ENCODE data around the gene UTS2B.
"Not testable (repeated sequence)": the region's sequence is repeated elsewhere in the genome, so short reads cannot be mapped to it uniquely, and the experiment has no call there.

Gene UTS2B

DNA sequence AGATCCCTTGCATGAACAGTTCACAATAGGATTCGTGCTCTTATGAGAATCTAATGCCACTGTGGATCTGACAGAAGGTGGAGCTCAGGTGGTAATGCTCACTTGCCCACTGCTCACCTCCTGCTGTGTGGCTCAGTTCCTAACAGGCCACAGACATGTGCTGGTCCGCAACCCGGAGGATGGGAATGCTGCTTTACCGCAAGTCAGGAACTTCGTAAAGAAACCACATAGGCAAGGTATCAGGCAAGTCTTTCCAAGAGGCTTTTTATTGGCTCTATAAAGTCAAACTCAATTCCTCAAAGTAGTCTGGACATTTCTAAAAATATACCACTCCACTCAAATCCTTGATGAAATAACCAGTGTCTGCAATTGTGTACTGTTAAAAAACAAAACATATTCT is 75.2 kb downstream of the UTS2B start:
- DNase-seq (ENCODE audit: low read depth in 1 of 2, low spot score in 1 of 2) = no peak
- no peak for TF ChIP-seq JUND (IDR thresholded peaks at IDR 0.05; ENCODE audit: low read depth)
- in situ Hi-C loops (cut with HindIII; ENCODE audit: low pct_unique_long_range_greater_than_20kb, low sequenced_read_pairs) = no loop called here

DNA sequence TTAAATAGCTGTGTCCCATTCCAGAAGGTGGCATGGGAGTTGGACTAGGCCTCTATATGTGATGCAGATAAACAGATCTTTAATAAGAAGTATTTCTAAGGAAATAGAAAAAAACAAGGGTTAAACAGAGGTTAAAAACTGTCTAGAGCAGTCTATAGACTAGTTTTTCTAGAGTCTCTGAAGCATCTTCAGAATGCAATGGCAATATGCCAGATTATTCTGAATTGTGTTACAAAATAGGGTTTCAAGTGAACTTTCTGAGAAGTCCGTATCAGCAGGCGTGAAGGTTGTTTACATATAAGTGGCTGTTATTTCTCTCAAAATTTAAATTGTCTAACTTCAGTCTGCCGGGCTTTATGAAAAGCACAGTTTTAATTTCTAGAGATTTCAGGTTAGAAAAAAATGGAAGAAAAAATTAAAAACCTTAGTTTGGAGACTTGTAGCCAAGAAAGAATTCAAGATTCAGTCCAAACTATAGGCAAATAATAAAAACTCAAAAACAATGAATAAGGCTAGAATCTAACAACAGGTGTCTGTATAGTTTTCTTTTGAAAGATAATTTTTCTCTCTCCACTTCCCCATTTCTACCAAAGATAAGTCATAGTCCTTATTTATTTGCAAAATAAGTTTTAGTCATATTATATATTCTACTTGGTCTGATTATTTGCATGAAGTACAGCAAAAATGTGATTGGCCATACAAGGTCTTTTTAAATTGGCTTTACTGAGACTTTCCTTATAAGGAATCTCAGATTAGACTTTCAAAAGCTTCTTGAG is 76.0 kb downstream of the UTS2B start:
- no peak for DNase-seq (ENCODE audit: low read depth in 1 of 2, low spot score in 1 of 2)
- in situ Hi-C loops (cut with HindIII; ENCODE audit: low pct_unique_long_range_greater_than_20kb, low sequenced_read_pairs) = no loop called here

DNA sequence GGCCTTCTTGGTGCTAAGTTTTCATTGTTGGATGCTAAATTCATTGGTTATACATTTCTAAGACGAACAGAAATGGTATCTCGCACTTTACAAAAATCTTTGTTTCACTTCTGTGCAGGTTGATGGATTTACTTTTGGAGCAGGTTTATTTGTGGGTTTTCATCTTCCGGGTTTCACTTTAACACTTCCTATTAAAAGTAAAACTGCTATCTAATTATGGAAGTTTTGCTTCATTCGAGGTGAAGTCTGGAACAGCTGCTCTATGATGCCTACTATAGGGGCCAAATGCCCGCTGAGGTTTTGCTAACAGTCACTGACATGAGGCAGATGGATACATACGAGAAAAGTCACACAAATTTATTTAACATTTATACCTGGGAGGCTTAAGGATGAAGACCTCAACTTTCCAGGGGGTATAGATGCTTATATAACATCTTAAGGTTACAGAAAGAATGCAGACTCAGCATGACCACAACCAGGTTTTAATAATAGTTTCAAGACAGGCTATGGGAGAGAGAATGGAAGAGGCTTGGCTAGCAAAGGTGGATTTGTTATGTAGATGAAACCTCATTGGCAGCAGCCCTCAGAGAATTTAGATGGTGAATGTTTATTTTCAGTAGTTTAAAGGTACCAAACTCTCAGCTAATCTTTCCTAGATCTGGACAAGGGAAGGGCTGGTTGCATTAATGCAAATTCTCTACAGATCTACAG is 77.1 kb downstream of the UTS2B start:
- no peak for DNase-seq (ENCODE audit: low read depth in 1 of 2, low spot score in 1 of 2)
- in situ Hi-C loops (cut with HindIII; ENCODE audit: low pct_unique_long_range_greater_than_20kb, low sequenced_read_pairs) = no loop called here

More for the DNA sequence above, 76.0 kb downstream of the UTS2B start:
- no peak for TF ChIP-seq JUND (IDR thresholded peaks at IDR 0.05; ENCODE audit: low read depth)

DNA sequence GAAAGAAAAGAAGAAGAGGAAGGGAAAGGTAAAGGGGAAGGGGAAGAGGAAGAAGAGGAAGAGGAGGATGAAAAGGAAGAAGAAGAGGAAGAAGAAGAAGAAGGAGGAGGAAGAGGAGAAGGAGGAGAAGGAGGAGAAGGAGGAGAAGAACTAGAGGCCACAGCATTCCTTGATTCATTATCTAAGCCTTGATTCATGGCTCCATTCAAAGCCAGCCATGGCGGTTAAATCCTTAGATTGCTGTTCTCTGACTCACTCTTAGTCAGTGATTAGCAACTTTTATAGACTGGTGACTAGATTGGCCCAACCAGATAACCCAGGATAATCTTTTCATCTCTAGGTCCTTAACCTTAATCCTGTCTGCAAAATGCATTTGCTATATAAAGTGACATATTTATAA is 83.7 kb downstream of the UTS2B start:
- in situ Hi-C loops (cut with HindIII; ENCODE audit: low pct_unique_long_range_greater_than_20kb, low sequenced_read_pairs) = no loop called here
- TF ChIP-seq JUND (IDR thresholded peaks at IDR 0.05; ENCODE audit: low read depth) = no peak
- DNase-seq (ENCODE audit: low read depth in 1 of 2, low spot score in 1 of 2) = no peak

More for the DNA sequence above, 77.1 kb downstream of the UTS2B start:
- no peak for TF ChIP-seq JUND (IDR thresholded peaks at IDR 0.05; ENCODE audit: low read depth)

DNA sequence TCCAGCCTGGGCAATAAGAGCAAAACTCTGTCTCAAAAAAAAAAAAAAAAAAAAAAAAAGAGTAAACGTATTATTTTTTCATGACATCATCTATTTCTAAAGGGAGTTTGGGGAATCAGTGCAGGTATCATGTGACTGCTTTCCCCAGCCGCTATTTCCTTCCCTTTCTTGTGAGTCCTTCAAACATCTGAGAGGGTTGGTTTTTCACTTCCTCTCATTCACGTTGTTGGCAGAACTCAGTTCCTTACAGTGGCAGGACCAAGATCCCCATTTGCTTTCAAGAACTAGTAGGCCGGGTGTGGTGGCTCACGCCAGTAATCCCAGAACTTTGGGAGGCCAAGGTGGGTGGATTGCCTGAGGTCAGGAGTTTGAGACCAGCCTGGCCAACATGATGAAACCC is 84.3 kb downstream of the UTS2B start:
- DNase-seq (ENCODE audit: low read depth in 1 of 2, low spot score in 1 of 2); in situ Hi-C loops (cut with HindIII; ENCODE audit: low pct_unique_long_range_greater_than_20kb, low sequenced_read_pairs): not testable (repeated sequence)

DNA sequence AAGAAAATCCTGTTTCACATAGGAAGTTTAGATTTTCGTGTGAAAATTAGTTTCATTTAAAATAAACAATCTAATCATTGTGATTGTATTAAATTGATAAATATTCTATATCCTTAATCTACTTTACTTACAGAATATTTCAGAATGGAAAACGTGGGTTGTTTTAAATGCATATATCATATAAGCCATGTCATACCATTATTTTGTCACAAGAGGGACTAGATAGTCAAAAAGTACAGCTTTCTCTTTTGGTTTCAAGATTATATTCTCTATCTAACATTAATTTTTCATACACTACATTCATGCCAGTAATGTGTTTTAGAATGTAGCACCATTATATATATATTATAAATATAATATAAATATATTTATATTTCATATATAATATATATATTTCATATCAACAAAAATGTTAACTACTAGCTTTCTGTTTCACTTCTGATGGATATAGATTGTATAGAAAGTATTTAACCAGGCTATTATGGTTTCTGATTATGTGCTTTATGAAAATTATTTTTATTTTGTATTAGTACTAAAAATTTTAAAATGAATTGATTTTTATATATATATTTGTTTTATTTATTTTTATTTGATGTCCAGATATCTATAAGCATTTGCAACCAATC is 86.0 kb downstream of the UTS2B start:
- DNase-seq (ENCODE audit: low read depth in 1 of 2, low spot score in 1 of 2) = peak in 1 of 2 experiments; percentile 56
- TF ChIP-seq JUND (IDR thresholded peaks at IDR 0.05; ENCODE audit: low read depth) = no peak
- in situ Hi-C loops (cut with HindIII; ENCODE audit: low pct_unique_long_range_greater_than_20kb, low sequenced_read_pairs) = no loop called here

DNA sequence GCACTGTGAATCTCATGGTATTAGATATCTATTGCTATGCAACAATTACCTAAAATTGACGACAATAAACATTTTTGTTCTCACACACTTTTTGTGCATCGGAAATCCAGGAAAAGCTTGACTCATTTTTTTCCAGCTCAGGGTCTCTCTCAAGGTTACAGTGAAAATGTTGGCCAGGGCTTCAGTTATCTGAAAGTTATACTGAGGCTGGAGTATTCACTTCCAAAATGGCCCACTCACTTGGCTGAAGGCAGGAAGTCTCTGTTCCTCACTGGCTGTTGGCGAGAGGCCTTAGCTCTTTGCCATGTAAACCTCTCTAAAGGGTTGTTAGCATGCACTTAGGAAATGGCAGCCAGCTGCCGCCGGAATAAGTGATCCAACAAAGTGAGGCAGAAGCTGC is 89.8 kb downstream of the UTS2B start:
- DNase-seq (ENCODE audit: low read depth in 1 of 2, low spot score in 1 of 2) = no peak
- in situ Hi-C loops (cut with HindIII; ENCODE audit: low pct_unique_long_range_greater_than_20kb, low sequenced_read_pairs) = no loop called here
- no peak for TF ChIP-seq JUND (IDR thresholded peaks at IDR 0.05; ENCODE audit: low read depth)

DNA sequence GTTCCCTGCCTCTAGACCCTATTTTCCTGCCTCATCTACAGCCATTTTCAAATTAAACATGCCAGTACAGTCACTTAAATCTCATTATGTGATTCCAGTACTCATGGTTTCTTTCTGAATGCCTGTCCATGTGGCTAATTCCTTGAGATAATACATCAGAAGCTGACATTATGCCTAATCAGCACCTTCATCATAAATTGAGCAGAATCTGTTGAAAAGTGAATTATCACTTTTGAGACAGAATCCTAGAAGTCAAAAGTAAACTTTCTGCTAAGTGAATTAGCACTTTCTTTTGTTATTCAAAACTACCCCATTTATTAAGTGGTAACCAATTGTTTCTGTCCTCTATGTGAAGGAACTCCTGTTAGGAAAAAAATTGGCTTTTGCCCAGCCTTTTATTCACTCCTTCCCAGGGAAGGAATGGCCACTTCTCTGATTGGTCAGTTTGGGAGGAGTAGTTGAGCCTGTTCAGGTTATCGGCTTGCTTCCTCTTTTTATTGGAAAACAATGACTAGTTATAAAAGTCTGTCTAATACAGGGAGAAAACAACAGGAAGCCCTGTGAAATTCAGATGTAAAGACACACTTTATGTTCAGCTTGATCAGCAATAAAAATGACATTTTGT is 90.8 kb downstream of the UTS2B start:
- no peak for TF ChIP-seq JUND (IDR thresholded peaks at IDR 0.05; ENCODE audit: low read depth)
- peak in 1 of 2 experiments; percentile 22 for DNase-seq (ENCODE audit: low read depth in 1 of 2, low spot score in 1 of 2)
- in situ Hi-C loops (cut with HindIII; ENCODE audit: low pct_unique_long_range_greater_than_20kb, low sequenced_read_pairs) = no loop called here

DNA sequence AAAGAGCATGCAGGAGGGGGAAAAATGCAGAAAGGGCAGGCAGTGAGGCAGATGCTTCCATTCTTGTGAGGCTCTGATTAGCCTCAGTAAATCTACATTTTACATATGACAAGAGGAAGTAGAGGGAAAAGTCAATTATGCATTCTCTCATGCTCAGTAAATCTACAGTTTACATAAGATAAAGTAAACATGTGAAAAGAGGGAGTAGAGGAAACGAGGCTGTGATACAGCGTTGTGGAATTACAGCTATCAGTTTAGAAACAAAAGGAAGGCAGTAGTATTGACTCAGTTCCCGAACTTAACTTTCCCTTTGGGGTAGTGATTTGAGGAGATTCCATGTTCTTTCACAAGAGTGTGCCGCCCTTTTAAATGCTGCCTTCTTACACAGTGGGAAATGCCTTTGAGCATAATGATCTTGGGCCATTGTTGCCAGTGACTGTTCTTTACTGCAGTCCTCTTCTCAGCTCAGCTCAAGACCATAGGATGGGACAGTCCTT is 92.0 kb downstream of the UTS2B start:
- no peak for TF ChIP-seq JUND (IDR thresholded peaks at IDR 0.05; ENCODE audit: low read depth)
- DNase-seq (ENCODE audit: low read depth in 1 of 2, low spot score in 1 of 2) = no peak
- in situ Hi-C loops (cut with HindIII; ENCODE audit: low pct_unique_long_range_greater_than_20kb, low sequenced_read_pairs) = no loop called here

DNA sequence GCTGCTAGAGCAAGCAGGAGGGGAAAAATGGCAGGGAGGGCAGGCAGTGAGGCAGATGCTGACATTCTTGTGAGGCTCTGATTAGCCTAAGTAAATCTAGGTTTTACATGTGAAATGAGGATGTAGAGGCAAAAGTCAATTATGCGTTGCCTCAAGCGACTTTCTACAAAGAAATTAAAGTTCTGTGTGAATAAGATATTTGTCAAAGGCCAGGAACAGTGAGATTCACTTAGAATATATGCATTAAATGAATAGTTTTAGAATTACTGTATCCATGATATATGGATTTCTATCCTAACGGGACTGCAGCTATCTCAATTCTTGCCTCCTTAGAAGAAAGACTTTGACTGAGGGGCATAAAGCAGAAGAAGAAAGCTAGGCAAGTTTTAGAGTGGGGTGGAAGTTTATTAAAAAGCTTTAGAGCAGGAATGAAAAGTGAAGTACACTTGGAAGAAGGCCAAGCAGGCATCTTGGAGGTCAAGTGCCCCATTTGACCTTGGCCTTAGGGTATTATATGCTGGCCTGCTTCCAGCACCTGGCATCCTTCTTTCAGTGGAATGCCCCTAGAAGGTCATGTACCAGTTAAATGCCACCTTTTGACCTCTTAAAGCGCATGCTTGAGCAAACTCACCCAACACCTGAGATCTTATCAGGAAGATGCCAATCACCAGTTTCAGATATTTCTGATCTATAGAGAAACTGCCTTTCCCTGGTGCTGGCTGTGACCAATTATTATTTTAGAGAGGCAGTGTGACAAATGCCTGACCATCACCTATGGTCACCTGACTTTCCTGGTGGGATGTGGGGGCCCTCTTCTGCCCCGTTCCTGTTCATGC is 93.1 kb downstream of the UTS2B start:
- TF ChIP-seq JUND (IDR thresholded peaks at IDR 0.05; ENCODE audit: low read depth) = no peak
- in situ Hi-C loops (cut with HindIII; ENCODE audit: low pct_unique_long_range_greater_than_20kb, low sequenced_read_pairs) = no loop called here
- DNase-seq (ENCODE audit: low read depth in 1 of 2, low spot score in 1 of 2) = peak in 1 of 2 experiments; percentile 37

DNA sequence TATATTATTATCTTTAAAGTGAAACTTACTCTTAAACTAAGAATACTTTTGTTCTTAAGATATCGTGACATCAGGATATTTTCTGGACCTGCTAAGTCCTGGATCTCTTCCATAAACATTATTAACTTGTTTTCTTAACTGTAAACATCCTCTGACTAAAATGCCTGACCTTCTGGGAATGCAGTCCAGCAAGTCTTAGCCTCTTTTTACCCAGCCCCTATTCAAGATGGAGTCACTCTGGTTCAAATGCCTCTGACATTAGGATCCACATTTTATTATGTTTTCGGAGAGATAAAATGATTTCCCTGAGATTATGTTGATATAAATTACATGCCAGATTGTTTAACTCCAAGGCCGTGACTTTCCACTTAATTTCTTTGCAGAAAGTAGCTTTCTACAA is 93.7 kb downstream of the UTS2B start:
- peak in 1 of 2 experiments; percentile 63 for DNase-seq (ENCODE audit: low read depth in 1 of 2, low spot score in 1 of 2)
- no peak for TF ChIP-seq JUND (IDR thresholded peaks at IDR 0.05; ENCODE audit: low read depth)
- in situ Hi-C loops (cut with HindIII; ENCODE audit: low pct_unique_long_range_greater_than_20kb, low sequenced_read_pairs) = no loop called here
